ENCODE data around the gene CD151. TPM values are rescaled to one million over a fixed set of nuclear protein-coding genes. Genes with fewer than 3 reads are reported as not detected.

Gene CD151
- total RNA-seq, 2 donors from 2014 or later, result 371 to 396 TPM

DNA sequence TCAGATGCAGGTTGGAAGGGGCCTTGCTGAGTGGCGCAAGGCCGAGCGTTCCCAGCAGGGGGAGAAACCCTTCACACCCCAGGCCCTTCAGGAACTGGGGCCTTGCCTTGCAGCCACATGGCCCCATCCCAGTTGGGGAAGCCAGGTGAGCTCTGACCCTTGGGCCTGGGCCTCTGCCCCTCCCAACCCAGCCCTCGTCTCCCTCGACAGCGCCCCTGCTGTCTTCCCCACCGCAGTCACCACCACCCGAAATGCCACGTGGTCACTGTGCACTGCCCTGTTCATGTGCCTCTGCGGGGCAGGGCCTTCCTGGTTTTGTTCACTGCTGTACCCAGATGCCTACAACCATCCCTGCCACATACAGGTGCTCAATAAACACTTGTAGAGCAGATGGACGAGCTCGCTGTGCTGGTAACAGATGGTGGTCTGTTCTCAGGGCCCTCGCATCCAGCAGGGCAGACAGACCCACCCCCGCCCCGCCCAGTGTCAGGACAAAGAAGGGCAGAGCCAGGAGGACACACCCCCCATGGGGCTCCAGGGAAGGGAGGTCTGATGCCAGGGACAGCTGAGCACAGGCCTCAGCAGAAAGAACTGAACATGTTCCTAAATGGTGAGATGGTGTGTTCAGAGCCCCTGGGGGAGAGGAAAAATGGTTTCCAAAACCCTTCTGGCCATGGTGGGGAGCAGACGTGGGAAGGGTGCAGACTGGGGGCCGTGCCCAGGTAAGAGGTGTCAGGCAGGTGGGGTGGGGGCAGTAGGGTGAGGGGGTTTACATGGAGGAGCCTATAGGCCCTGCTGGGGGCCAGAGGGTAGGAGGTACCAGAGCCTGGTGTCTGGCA lies 5.9 kb downstream of the CD151 start:
- Histone ChIP-seq H3K4me1 (peaks cover 35% of the 10 kb centered on the region), H3K9ac (ENCODE audit: low read depth in 2 of 2, low read length in 2 of 2) (no peak overlapping the region), H3K27ac (no peak overlapping the region), H3K9me3 (no peaks in the 10 kb centered on the region), H3K4me3 (no peak overlapping the region), H3K36me3 (peaks cover 21% of the 10 kb centered on the region), H3K27me3 (no peaks in the 10 kb centered on the region)
- intact Hi-C loops (cut with DNase I), result no loop called here
- DNase-seq, result peak; percentile 67
- TF ChIP-seq, protein P1, sequence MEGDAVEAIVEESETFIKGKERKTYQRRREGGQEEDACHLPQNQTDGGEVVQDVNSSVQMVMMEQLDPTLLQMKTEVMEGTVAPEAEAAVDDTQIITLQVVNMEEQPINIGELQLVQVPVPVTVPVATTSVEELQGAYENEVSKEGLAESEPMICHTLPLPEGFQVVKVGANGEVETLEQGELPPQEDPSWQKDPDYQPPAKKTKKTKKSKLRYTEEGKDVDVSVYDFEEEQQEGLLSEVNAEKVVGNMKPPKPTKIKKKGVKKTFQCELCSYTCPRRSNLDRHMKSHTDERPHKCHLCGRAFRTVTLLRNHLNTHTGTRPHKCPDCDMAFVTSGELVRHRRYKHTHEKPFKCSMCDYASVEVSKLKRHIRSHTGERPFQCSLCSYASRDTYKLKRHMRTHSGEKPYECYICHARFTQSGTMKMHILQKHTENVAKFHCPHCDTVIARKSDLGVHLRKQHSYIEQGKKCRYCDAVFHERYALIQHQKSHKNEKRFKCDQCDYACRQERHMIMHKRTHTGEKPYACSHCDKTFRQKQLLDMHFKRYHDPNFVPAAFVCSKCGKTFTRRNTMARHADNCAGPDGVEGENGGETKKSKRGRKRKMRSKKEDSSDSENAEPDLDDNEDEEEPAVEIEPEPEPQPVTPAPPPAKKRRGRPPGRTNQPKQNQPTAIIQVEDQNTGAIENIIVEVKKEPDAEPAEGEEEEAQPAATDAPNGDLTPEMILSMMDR (IDR thresholded peaks at IDR 0.05), result no peak

DNA sequence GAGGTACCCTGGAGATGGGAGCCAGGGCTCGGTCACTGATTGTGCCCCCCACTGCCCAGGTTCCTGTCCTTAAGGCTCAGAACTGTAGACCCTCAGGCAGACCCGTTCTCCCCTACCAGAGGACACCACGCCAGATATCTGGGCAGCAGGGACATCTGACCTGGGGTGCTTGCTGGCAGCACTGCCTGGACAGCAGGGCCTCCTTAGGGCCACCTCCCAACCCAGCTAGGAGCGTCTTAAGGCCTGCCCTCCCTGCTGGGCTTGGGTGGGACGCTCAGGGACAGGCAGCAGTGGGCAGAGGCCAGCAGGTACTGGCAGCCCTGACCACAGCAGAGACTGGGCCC lies 6.5 kb downstream of the CD151 start:
- Histone ChIP-seq H3K27ac (no peak overlapping the region), H3K4me1 (peaks cover 29% of the 10 kb centered on the region), H3K9me3 (no peaks in the 10 kb centered on the region), H3K27me3 (no peaks in the 10 kb centered on the region), H3K4me3 (no peak overlapping the region), H3K36me3 (peaks cover 21% of the 10 kb centered on the region), H3K9ac (ENCODE audit: low read depth in 2 of 2, low read length in 2 of 2) (no peak overlapping the region)
- TF ChIP-seq, protein P1 (IDR thresholded peaks at IDR 0.05), result no peak
- no peak for DNase-seq
- intact Hi-C loops (cut with DNase I), result no loop called here

DNA sequence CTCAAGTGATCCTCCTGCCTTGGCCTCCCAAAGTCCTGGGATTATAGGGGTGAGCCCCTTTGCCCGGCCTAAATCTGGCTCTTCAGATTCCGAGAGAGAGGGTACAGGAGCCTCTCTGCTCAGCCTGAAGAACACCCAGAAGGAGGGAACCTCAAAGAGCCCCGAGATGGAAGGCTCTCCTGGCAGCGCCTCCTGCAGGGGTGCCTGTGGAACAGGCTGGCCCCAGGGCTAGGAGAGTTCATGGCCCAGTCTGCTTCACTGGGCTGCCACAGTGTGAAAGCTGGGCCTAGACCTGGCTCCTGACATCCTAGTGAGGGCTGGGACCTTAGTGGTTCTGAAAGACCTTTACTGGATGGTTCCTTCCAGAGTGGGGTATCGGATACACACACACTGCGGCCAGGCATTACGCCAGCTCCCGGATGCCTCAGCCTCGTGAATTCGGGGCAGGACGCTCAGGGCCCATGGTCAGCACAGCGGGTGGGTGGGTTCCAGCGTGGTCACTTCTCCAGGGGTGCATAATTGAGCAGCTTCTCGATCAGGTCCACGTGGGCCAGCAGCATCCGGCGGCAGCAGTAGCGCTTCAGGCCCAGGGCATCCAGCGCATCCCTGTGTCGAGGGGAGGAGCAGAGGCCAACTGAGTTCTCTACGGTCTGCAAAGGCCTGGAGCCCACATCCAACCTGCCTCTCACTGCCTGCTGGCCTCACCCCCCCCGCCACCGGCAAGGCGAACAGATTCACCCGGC lies 7.3 kb downstream of the CD151 start:
- H3K36me3 ChIP-seq, result peaks cover 21% of the 10 kb centered on the region
- no peak overlapping the region for H3K4me3 ChIP-seq
- DNase-seq, result no peak
- H3K27me3 ChIP-seq, result no peaks in the 10 kb centered on the region
- no peak overlapping the region for H3K9ac ChIP-seq (ENCODE audit: low read depth in 2 of 2, low read length in 2 of 2)
- TF ChIP-seq, protein P1 (IDR thresholded peaks at IDR 0.05), result no peak
- intact Hi-C loops (cut with DNase I), result no loop called here
- H3K9me3 ChIP-seq, result no peaks in the 10 kb centered on the region
- H3K4me1 ChIP-seq, result peaks cover 27% of the 10 kb centered on the region
- H3K27ac ChIP-seq, result no peak overlapping the region

DNA sequence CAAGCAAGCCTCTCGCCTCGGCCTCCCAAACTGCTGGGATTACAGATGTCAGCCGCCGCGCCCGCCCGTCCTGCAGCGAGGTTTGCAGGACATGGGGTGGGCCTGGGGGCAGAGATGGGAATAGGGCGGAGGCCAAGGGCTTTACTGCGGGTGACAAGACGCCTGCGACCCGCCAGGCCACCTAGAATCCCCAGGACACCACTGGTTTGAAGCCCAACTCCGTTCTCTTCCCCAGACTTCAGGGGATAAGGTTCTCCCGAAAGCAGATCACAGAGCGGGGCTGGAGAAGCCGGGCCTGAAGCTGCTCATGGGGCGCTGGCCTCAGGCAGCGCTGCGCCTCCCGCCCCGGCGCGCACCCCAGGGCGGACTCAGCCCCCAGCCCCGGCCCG lies 9.2 kb downstream of the CD151 start:
- Histone ChIP-seq H3K9ac (ENCODE audit: low read depth in 2 of 2, low read length in 2 of 2) (peak overlapping the region; percentile 76 to 91), H3K27ac (peak overlapping the region; percentile 81), H3K9me3 (no peaks in the 10 kb centered on the region), H3K27me3 (no peaks in the 10 kb centered on the region), H3K4me3 (peak overlapping the region; percentile 99), H3K36me3 (peaks cover 17% of the 10 kb centered on the region), H3K4me1 (peaks cover 27% of the 10 kb centered on the region)
- intact Hi-C loops (cut with DNase I), result no loop called here
- TF ChIP-seq, protein P1 (IDR thresholded peaks at IDR 0.05), result no peak
- DNase-seq, result no peak

DNA sequence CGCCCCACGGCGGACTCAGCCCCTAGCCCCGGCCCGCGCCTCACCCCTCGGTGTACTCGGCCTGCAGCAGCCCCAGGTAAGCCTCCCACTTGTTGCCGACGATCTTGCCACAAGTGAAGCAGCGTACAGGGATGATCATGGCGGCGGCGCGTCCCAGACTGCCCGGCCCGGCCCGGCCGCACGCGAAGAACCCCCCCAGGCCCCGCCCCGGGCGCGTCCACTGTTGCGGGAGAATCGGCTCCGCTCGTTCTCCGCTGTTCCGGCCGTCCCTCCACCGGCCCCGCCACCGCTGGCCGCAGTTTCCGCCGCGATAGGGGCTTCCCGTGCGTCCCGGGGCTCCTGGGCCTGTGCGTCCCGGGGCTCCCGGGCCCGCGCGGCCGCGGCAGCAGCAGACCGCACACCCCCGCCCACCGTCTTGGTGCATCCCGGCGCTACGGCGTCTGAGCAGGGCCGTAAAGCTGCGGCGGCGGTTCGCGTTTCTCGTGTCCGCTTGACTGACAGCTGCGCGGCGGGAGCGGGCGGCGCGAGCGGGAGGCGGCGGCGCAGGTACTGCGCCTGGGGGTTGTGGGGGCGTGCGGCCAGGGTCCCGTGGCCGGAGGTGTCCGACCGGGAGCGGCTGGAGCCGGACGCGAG lies 9.7 kb downstream of the CD151 start, which contains the start of the genes POLR2L and TSPAN4:
POLR2L (minus strand) TSS at position 160 of the 633 bp plus-strand sequence; CDS start at position 139, 21 bp downstream.
TSPAN4 (plus strand) TSS at position 483 of the 633 bp plus-strand sequence. CDS start 7,453 bp downstream, outside the sequence.
- Histone ChIP-seq H3K36me3 (peaks cover 12% of the 10 kb centered on the region), H3K9me3 (no peaks in the 10 kb centered on the region), H3K27ac (peak within 1 kb of the TSS; percentile 81), H3K4me3 (peak within 1 kb of the TSS; percentile 99), H3K9ac (ENCODE audit: low read depth in 2 of 2, low read length in 2 of 2) (peak within 1 kb of the TSS; percentile 76 to 91), H3K27me3 (no peaks in the 10 kb centered on the region), H3K4me1 (peaks cover 27% of the 10 kb centered on the region)
- intact Hi-C loops (cut with DNase I), result no loop called here
- TF ChIP-seq, protein P1 (IDR thresholded peaks at IDR 0.05), result no peak
- peak; percentile 91 for DNase-seq
